Peyer's patch (tissue), 4 donors: ENCODE results near the gene RAD51B.

ENCODE experiments used
- POLR2A ChIP-seq, 2 donors: fragments of 450-650 bp; IDR thresholded peaks; one replicate each; pipeline ENCODE4 v1.5.1; 2017; ENCODE audit warnings: antibody characterized with exemption in 2 of 2, mild to moderate bottlenecking in 2 of 2, moderate library complexity in 2 of 2
- TF ChIP-seq, protein P1 (sequence below), 6 experiments: fragments of 450-650 bp in 4 of 6; fragments of 200-600 bp in 2 of 6; sonication (generic) in 1 of 6; IDR thresholded peaks; one replicate each; pipeline ENCODE4 v1.5.1; 2017 to 2019; ENCODE audit warnings: antibody characterized with exemption in 6 of 6, mild to moderate bottlenecking in 3 of 6, moderate library complexity in 1 of 6

- TF ChIP-seq, protein P1, sequence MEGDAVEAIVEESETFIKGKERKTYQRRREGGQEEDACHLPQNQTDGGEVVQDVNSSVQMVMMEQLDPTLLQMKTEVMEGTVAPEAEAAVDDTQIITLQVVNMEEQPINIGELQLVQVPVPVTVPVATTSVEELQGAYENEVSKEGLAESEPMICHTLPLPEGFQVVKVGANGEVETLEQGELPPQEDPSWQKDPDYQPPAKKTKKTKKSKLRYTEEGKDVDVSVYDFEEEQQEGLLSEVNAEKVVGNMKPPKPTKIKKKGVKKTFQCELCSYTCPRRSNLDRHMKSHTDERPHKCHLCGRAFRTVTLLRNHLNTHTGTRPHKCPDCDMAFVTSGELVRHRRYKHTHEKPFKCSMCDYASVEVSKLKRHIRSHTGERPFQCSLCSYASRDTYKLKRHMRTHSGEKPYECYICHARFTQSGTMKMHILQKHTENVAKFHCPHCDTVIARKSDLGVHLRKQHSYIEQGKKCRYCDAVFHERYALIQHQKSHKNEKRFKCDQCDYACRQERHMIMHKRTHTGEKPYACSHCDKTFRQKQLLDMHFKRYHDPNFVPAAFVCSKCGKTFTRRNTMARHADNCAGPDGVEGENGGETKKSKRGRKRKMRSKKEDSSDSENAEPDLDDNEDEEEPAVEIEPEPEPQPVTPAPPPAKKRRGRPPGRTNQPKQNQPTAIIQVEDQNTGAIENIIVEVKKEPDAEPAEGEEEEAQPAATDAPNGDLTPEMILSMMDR (IDR thresholded peaks at IDR 0.05) = no peak
- TF ChIP-seq POLR2A (IDR thresholded peaks at IDR 0.05) = no peak
Observed at GRCh38 chr14:67785270-67786109, 34.1 kb upstream of the RAD51B start.
